AG04449 (cell line): ENCODE data around the gene SMG7.

ENCODE experiments used
- CTCF ChIA-PET: fragments of 350-600 bp; formaldehyde crosslinking; extraction: SDS; loops from one replicate; lab custom pipeline; 2021; ENCODE audit warnings: antibody characterized with exemption; lab: Yijun Ruan, JAX
- POLR2A ChIA-PET: fragments of 400-600, 350-600 bp; formaldehyde crosslinking; extraction: SDS; loops from one replicate; lab custom pipeline; 2020; ENCODE audit warnings: antibody characterized with exemption, inconsistent platforms; lab: Yijun Ruan, JAX
- DNase-seq: peaks from one replicate; pipeline ENCODE4 v3.0.0-alpha.2; 2010; ENCODE audit warnings: low read depth, low spot score
- H3K4me3 ChIP-seq: 2 replicates; pipeline ENCODE4 v1.5.1; 2011; ENCODE audit warnings: low read depth, mild to moderate bottlenecking, control low read depth, low read length
- TF ChIP-seq, protein P1 (sequence below): IDR thresholded peaks from one replicate; pipeline ENCODE4 v1.5.1; 2011; ENCODE audit warnings: mild to moderate bottlenecking, moderate library complexity, low read length, control low read depth, inconsistent platforms; ENCODE audit not compliant: insufficient read depth; ENCODE audit errors: missing control alignments

Gene SMG7

DNA sequence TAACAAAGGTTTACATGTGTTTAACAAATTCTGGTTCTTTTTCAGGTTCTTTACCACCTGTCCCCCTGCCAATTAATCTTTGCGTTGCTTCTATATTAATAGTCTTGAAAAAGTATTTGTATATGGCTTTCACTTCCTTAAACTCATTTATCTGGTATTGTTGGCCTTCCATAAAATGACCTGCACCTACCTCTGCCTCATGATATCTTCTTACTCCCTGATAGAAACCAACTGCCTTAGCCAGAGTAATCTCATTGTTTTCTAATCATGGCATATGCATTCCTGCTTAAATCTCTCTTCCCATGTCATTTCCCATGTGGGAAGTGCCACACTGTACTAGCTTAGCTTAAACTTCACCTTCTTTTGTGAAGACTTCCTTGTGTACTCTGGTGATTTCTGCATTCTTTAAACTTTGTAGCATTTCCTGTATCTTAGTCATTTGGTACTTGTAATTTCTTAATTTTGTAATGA, 8.7 kb downstream of the SMG7 start:
- POLR2A ChIA-PET, result no interaction called here
- CTCF ChIA-PET, result no interaction called here
- TF ChIP-seq, protein P1, sequence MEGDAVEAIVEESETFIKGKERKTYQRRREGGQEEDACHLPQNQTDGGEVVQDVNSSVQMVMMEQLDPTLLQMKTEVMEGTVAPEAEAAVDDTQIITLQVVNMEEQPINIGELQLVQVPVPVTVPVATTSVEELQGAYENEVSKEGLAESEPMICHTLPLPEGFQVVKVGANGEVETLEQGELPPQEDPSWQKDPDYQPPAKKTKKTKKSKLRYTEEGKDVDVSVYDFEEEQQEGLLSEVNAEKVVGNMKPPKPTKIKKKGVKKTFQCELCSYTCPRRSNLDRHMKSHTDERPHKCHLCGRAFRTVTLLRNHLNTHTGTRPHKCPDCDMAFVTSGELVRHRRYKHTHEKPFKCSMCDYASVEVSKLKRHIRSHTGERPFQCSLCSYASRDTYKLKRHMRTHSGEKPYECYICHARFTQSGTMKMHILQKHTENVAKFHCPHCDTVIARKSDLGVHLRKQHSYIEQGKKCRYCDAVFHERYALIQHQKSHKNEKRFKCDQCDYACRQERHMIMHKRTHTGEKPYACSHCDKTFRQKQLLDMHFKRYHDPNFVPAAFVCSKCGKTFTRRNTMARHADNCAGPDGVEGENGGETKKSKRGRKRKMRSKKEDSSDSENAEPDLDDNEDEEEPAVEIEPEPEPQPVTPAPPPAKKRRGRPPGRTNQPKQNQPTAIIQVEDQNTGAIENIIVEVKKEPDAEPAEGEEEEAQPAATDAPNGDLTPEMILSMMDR, result no peak
- DNase-seq, result no peak
- H3K4me3 ChIP-seq, result no peak overlapping the region

DNA sequence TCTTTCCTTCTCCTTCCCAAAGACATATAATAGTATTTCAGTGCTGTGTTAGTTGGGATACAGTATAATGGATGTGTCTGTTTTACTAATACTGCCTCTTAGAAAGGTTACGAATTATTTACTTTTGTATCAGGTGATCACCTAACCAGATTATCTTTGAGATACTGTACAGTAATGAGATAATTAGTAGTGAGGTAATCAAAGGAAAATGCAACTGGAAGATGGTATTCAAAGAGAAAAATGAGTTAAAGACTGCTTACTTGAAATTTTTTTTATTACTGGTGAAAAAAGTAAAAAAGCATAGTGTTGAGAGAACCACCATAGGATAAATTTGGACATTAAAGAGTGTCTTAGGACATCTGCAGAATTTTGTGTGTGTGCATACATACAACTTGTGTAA, 10.9 kb downstream of the SMG7 start:
- ChIA-PET CTCF (no interaction called here), POLR2A (no interaction called here)
- no peak overlapping the region for H3K4me3 ChIP-seq
- TF ChIP-seq, protein P1, result no peak
- no peak for DNase-seq

DNA sequence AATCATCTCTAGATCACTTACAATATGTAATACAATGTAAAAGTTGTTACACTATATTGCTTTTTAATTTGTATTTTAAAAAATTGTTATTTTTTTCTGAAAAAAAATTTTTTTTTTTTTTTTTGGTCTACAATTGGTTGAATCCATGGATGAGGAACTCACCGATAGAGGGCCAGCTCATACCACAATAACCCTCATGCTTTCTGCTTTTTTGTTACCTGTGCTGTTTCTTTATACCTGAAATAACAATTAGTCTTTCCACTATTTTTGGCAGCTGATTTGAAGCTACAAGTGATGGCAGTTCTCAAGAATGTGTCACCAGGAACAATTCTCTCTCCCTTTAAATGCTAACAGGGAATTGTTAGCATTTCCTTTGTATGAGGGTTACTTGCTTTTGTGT, 12.0 kb downstream of the SMG7 start:
- ChIA-PET POLR2A (no interaction called here), CTCF (interaction anchor here (1.1 kb wide), 1 partner anchor 14 kb away, joined by 6 read pairs; no protein-coding TSS in a partner anchor)
- TF ChIP-seq, protein P1, result no peak
- no peak overlapping the region for H3K4me3 ChIP-seq
- no peak for DNase-seq

DNA sequence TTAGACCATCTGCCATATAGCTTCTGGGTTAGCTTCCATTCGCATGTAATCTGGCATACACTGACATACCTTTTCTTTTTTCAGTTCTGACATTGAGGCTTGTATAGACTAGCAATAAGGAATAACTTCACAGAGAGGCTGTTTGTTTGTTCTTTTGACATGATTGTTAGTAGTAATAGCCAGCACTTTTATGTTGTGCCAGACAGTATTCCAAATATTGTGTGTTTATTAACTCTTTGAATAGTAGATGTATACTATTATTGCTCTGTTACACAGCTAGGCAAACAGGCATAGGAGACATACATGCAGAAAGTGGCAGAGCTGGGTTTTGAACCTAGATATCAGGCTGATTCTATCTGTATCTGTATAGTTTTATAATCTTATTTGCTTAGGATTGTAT, 12.6 kb downstream of the SMG7 start:
- no peak overlapping the region for H3K4me3 ChIP-seq
- no peak for DNase-seq
- ChIA-PET CTCF (interaction anchor here (0.8 to 1.1 kb wide), 2 partner anchors 10 to 15 kb away, joined by 3 to 6 read pairs; no protein-coding TSS in a partner anchor), POLR2A (no interaction called here)
- TF ChIP-seq, protein P1, result no peak

DNA sequence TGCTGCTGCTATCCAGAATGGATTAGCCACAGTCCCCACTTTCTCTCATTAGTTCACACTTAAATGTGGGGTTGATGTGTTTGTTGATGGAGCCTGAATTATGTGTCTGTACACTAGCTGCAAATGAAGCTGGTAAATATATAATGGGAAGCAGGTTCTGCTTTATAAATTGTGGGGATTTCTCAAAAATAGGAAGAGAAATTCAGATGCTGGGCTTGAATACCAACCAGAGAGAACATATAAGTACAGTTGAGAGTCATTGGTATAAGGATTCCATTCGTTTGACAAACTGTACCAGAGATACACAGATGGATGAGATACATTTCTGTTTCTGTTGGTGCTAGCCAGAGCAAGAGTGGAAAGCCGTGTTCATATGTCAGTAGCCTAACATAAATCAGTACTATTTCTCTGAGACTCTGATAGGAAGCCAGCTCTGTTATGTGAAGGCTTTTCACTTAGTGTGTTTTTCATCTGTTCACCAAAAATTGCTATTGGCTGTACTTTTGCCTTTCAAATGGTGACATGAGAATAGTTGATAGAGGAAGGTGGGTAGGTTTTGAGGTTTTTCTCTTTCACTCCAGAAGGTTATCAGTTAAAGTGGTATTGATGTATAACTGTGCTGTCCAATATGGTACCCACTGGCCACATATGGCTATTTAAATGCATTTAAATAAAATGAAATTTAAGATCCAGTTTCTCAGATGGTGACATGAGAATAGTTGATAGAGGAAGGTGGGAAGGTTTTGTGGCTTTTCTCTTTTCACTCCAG, 15.6 kb downstream of the SMG7 start:
- ChIA-PET POLR2A (interaction anchor here (0.6 kb wide), 1 partner anchor 38 kb away, joined by 3 read pairs; no protein-coding TSS in a partner anchor), CTCF (interaction anchor here (0.9 kb wide), 1 partner anchor 10 kb away, joined by 3 read pairs; no protein-coding TSS in a partner anchor)
- TF ChIP-seq, protein P1, result no peak
- DNase-seq, result no peak
- no peak overlapping the region for H3K4me3 ChIP-seq

DNA sequence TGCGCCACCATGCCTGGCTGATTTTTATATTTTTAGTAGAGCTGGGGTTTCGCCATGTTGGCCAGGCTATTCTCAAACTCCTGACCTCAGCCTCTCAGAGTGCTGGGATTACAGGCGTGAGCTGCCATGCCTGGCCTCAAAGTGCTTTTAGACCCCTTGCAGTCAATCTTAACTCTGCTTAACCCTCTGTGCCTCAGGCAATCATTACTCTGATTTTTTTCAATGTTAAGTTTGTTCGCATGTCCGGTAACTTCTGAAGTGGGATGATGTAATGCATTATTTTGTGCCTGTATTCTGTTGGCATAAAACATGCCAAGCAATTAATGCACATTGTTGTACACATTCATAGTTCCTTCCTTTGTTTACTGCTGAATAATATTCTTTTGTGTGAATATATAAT, 18.6 kb downstream of the SMG7 start:
- no peak overlapping the region for H3K4me3 ChIP-seq
- TF ChIP-seq, protein P1, result no peak
- ChIA-PET POLR2A (no interaction called here), CTCF (no interaction called here)
- DNase-seq, result no peak
